Stimulated activated effector memory CD8-positive, alpha-beta T cell treated with anti-CD3 and anti-CD28 coated beads, Interleukin-12 subunit alpha, Interleukin-12 subunit beta, amount 100 ng/mL, for 72 hours (primary cell): ENCODE measurements around the gene ROPN1B.

Experiments
- ATAC-seq: fragments of 150-1000 bp; cut with Tn5 transposase; 2 replicates; pipeline ENCODE4 v1.10.0; 2021
- DNase-seq, 2 donors: peaks; one replicate each; pipeline ENCODE4 v3.0.0; 2021 to 2022; ENCODE audit warnings: low spot score in 2 of 2
- H3K27ac Mint-ChIP-seq: one replicate; pipeline ENCODE4 v1.8.0; 2022; ENCODE audit warnings: mild to moderate bottlenecking, mixed read lengths
- H3K36me3 Mint-ChIP-seq: one replicate; pipeline ENCODE4 v1.8.0; 2022; ENCODE audit warnings: mild to moderate bottlenecking, mixed read lengths
- H3K4me1 Mint-ChIP-seq: one replicate; pipeline ENCODE4 v1.8.0; 2022; ENCODE audit warnings: mixed read lengths
- H3K4me3 Mint-ChIP-seq: one replicate; pipeline ENCODE4 v1.8.0; 2022; ENCODE audit warnings: mild to moderate bottlenecking, mixed read lengths
- H3K9me3 Mint-ChIP-seq: one replicate; pipeline ENCODE4 v1.8.0; 2022; ENCODE audit warnings: mixed read lengths

The ROPN1B gene

GRCh38 chr3:126026761-126027160 is 57.8 kb downstream of the ROPN1B start:
- ATAC-seq: no peak
- Mint-ChIP-seq H3K4me1 (peaks cover 27% of the 10 kb centered on the region), H3K9me3 (peaks cover 11% of the 10 kb centered on the region), H3K27ac (peak overlapping the region; percentile 66), H3K36me3 (no peaks in the 10 kb centered on the region), H3K4me3 (no peak overlapping the region)
- no peak for DNase-seq

DNA sequence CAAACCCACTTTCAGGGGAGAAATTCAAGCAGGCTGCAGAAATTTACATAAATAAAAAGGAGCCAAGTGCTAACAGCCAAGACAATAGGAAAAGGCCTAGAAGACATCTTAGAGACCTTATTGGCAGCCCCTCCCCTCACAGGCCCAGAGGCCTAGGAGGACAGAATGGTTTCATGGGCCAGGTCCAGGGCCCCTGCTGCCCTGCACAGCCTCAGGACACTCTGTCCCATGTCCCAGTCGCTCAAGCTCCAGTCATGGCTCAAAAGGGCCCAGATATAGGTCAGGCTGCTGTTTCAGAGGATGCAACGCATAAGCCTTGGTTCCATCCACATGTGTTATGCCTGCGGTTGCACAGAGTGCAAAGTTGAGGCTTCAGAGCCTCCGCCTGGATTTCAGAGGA is 59.1 kb downstream of the ROPN1B start:
- H3K9me3 Mint-ChIP-seq: peaks cover 11% of the 10 kb centered on the region
- DNase-seq: peak in 1 of 2 donors; percentile 38
- no peak overlapping the region for H3K27ac Mint-ChIP-seq
- H3K4me3 Mint-ChIP-seq: no peak overlapping the region
- H3K4me1 Mint-ChIP-seq: peaks cover 31% of the 10 kb centered on the region
- ATAC-seq: no peak
- peaks cover 4% of the 10 kb centered on the region for H3K36me3 Mint-ChIP-seq

DNA sequence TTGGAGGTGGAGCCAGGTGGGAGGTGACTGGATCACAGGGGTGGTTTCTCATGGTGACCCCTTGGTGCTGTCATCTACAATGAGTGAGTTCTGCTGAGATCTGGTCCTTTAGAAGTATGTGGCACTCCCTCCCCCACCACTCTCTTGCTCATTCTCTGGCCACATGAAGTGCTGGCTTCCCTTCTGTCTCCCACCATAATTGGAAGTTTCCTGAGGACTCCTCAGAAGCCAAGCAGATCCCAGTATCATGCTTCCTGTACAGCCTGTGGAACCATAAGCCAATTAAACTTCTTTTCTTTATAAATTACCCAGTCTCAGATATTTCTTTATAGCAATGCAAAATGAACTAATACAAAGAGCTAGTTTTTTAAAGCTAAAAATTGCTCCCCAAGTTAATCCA is 60.3 kb downstream of the ROPN1B start:
- H3K27ac Mint-ChIP-seq: no peak overlapping the region
- peaks cover 11% of the 10 kb centered on the region for H3K9me3 Mint-ChIP-seq
- DNase-seq (no peak), ATAC-seq (no peak)
- peaks cover 31% of the 10 kb centered on the region for H3K4me1 Mint-ChIP-seq
- peaks cover 6% of the 10 kb centered on the region for H3K36me3 Mint-ChIP-seq
- no peak overlapping the region for H3K4me3 Mint-ChIP-seq

DNA sequence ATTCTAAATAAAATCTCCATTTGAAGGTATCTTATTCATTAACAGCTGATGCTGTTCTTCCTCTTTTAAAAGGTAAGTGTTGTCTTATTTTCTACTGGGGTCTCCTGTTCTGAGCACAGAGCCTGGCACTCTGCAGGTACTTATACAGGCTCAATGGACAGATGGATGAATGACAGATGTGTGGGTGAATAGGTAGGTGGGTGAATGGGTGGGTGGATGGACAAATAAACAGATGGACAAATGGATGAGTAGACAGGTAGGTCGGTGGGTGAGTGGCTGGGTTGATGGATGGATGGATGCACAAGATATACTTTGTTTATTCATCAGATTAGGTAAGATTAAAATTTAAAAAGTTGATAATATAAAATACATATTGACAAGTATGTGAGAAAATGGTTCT is 61.5 kb downstream of the ROPN1B start:
- DNase-seq: no peak
- no peak overlapping the region for H3K4me3 Mint-ChIP-seq
- ATAC-seq: no peak
- H3K27ac Mint-ChIP-seq: no peak overlapping the region
- peaks cover 11% of the 10 kb centered on the region for H3K9me3 Mint-ChIP-seq
- peaks cover 37% of the 10 kb centered on the region for H3K4me1 Mint-ChIP-seq
- H3K36me3 Mint-ChIP-seq: peaks cover 6% of the 10 kb centered on the region

DNA sequence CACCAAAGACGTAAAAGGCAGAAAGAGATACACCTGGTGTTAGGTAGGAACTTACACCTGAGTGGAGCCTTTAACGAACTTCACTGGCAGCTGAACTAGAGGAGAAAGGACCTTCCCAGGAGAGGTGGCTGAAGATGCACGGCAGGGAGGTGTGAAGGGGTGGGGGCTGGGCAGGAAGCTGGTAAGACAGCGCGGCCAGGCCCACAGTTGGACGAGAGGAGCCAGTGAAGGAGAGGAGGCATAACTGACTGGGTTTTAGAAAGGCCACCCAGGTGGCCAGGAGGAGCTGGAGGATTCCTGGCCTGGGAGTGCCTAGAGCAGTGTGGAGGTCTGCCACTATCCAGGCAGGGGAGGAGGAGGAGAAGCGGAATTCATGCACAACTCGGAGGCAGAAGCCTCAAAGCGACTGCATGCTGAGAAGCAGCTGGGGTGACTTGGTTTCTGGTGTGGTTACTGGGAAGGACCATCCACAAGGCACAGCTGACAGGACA is 63.0 kb downstream of the ROPN1B start:
- DNase-seq (no peak), ATAC-seq (no peak)
- peaks cover 11% of the 10 kb centered on the region for H3K9me3 Mint-ChIP-seq
- peaks cover 24% of the 10 kb centered on the region for H3K4me1 Mint-ChIP-seq
- no peak overlapping the region for H3K27ac Mint-ChIP-seq
- H3K4me3 Mint-ChIP-seq: no peak overlapping the region
- H3K36me3 Mint-ChIP-seq: peaks cover 6% of the 10 kb centered on the region
